ENCODE results near the gene MSI2. TPM values are rescaled to one million over a fixed set of nuclear protein-coding genes. Genes with fewer than 3 reads are reported as not detected.

Gene MSI2
- total RNA-seq, 1 donor from 2014 or later, result 75.5 TPM

DNA sequence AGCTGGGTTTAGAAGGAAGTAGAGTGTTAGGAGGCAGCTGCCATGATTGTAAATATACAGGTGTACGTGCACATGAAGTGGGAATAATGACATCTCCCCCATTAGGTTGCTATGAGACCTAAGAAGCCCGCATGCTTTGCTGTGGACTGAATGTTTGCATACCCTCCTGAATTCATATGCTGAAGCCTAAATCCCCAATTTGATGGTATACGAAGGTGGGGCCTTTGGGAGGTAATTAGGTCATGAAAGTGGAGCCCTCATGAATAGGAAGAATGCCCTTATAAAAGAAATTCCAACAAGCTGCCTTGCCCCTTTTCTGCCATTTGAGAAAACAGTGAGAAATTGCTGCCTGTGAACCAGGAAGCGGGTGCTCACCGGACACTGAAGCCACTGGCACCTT, 444.8 kb downstream of the MSI2 start:
- H3K36me3 Mint-ChIP-seq (ENCODE audit: unreplicated experiment), result no peaks in the 10 kb centered on the region
- no peak overlapping the region for H3K27ac Mint-ChIP-seq (ENCODE audit: unreplicated experiment)
- DNase-seq (ENCODE audit: extremely low spot score, unreplicated experiment), result no peak
- peaks cover 3% of the 10 kb centered on the region for H3K4me1 Mint-ChIP-seq (ENCODE audit: unreplicated experiment)
- H3K4me3 Mint-ChIP-seq (ENCODE audit: unreplicated experiment), result no peak overlapping the region
- H3K9me3 Mint-ChIP-seq (ENCODE audit: unreplicated experiment), result no peaks in the 10 kb centered on the region
- no peaks in the 10 kb centered on the region for H3K27me3 Mint-ChIP-seq (ENCODE audit: unreplicated experiment)
- TF ChIP-seq, protein P1, sequence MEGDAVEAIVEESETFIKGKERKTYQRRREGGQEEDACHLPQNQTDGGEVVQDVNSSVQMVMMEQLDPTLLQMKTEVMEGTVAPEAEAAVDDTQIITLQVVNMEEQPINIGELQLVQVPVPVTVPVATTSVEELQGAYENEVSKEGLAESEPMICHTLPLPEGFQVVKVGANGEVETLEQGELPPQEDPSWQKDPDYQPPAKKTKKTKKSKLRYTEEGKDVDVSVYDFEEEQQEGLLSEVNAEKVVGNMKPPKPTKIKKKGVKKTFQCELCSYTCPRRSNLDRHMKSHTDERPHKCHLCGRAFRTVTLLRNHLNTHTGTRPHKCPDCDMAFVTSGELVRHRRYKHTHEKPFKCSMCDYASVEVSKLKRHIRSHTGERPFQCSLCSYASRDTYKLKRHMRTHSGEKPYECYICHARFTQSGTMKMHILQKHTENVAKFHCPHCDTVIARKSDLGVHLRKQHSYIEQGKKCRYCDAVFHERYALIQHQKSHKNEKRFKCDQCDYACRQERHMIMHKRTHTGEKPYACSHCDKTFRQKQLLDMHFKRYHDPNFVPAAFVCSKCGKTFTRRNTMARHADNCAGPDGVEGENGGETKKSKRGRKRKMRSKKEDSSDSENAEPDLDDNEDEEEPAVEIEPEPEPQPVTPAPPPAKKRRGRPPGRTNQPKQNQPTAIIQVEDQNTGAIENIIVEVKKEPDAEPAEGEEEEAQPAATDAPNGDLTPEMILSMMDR (IDR thresholded peaks at IDR 0.05), result no peak

GRCh38 chr17:57703273-57703672, 446.9 kb downstream of the MSI2 start:
- Mint-ChIP-seq H3K36me3 (ENCODE audit: unreplicated experiment) (no peaks in the 10 kb centered on the region), H3K9me3 (ENCODE audit: unreplicated experiment) (no peaks in the 10 kb centered on the region), H3K27me3 (ENCODE audit: unreplicated experiment) (peaks cover 4% of the 10 kb centered on the region), H3K4me1 (ENCODE audit: unreplicated experiment) (peaks cover 10% of the 10 kb centered on the region), H3K4me3 (ENCODE audit: unreplicated experiment) (no peak overlapping the region), H3K27ac (ENCODE audit: unreplicated experiment) (no peak overlapping the region)
- TF ChIP-seq, protein P1 (IDR thresholded peaks at IDR 0.05), result no peak
- no peak for DNase-seq (ENCODE audit: extremely low spot score, unreplicated experiment)

DNA sequence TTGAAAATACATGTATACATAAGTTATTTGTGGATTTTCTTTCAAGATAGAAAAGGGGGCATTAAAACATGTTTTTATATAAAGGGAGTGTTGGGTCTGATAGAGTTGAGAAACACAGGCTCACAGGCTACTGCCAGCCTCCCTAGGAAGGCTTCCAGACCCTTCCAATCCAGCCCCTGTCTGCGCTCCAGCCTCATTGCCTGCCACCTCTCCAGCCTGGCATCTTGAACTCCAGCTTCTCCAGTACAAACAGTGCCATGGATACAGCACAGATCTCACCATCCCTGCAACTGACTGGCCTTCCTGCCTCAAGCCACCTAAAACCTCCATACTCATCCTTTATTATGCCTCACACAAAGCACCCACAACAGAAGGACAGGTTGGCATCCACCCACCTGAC, 448.1 kb downstream of the MSI2 start:
- TF ChIP-seq, protein P1 (IDR thresholded peaks at IDR 0.05), result no peak
- no peaks in the 10 kb centered on the region for H3K36me3 Mint-ChIP-seq (ENCODE audit: unreplicated experiment)
- H3K9me3 Mint-ChIP-seq (ENCODE audit: unreplicated experiment), result no peaks in the 10 kb centered on the region
- DNase-seq (ENCODE audit: extremely low spot score, unreplicated experiment), result no peak
- peaks cover 12% of the 10 kb centered on the region for H3K4me1 Mint-ChIP-seq (ENCODE audit: unreplicated experiment)
- no peak overlapping the region for H3K4me3 Mint-ChIP-seq (ENCODE audit: unreplicated experiment)
- H3K27ac Mint-ChIP-seq (ENCODE audit: unreplicated experiment), result no peak overlapping the region
- peaks cover 4% of the 10 kb centered on the region for H3K27me3 Mint-ChIP-seq (ENCODE audit: unreplicated experiment)

DNA sequence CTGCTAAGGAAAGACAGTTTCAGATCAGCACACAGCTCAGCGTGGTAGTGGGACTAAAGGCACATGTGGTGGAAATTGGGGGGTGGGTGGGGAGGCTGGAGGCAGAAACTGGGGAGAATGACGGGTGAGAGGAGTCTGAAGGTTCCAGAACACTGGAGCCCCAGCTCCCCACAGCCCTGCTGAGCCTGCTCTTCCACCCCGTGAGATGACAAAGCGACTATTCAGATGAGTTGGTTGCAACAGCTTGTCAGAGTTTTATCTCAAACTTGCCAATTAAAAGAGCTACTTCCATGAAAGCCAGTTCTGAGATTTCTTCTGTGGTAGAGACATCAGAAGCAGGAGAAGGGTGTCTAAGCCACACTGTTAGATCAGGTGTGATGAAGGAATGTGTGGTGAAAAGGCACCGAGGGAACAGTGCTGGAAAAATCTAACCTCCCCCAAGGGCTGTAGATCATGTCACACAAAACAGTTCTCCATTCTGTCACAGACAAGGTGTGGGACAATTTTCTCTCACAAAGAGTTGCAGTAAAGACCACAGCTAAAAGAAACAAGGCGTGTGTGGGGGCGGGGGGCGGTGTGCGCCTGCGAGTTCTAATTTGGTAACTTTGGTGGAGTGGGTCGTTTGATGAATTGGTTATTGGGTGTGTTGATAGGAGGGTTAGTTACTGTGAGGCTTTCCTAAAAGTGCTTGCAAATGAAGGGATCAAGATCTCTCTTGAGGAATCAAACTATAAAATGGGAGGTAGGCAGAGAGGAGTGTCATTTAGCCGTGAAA, 449.8 kb downstream of the MSI2 start:
- no peak for DNase-seq (ENCODE audit: extremely low spot score, unreplicated experiment)
- no peak overlapping the region for H3K4me3 Mint-ChIP-seq (ENCODE audit: unreplicated experiment)
- H3K36me3 Mint-ChIP-seq (ENCODE audit: unreplicated experiment), result no peaks in the 10 kb centered on the region
- peaks cover 12% of the 10 kb centered on the region for H3K4me1 Mint-ChIP-seq (ENCODE audit: unreplicated experiment)
- no peak overlapping the region for H3K27ac Mint-ChIP-seq (ENCODE audit: unreplicated experiment)
- no peaks in the 10 kb centered on the region for H3K9me3 Mint-ChIP-seq (ENCODE audit: unreplicated experiment)
- TF ChIP-seq, protein P1 (IDR thresholded peaks at IDR 0.05), result no peak
- H3K27me3 Mint-ChIP-seq (ENCODE audit: unreplicated experiment), result peaks cover 8% of the 10 kb centered on the region

DNA sequence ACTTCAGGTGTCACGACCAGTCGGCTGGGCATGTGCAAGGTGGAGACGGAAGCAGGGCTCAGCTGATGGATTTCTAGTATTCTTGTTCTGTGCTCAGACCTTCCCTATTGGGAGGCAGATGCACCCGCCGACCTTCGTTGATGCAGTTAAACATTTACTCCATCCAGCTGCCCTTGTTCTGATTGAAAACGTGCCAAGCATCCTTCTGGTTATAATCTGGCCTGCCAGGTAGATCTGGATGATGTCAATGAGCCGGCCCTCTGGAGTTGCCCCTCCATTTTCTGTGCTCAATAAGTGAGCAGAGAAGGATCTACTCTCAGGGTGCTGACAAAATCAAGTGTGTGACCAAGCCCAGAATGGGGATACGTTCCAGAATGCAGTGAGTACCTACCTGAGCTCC, 450.4 kb downstream of the MSI2 start:
- no peak for DNase-seq (ENCODE audit: extremely low spot score, unreplicated experiment)
- Mint-ChIP-seq H3K9me3 (ENCODE audit: unreplicated experiment) (no peaks in the 10 kb centered on the region), H3K27ac (ENCODE audit: unreplicated experiment) (no peak overlapping the region), H3K27me3 (ENCODE audit: unreplicated experiment) (peaks cover 15% of the 10 kb centered on the region), H3K4me3 (ENCODE audit: unreplicated experiment) (no peak overlapping the region), H3K36me3 (ENCODE audit: unreplicated experiment) (no peaks in the 10 kb centered on the region), H3K4me1 (ENCODE audit: unreplicated experiment) (peaks cover 12% of the 10 kb centered on the region)
- TF ChIP-seq, protein P1 (IDR thresholded peaks at IDR 0.05), result no peak

Measured in osteocyte (in vitro differentiated cells).